Esophagus muscularis mucosa (tissue), 4 donors: ENCODE measurements around the gene RGSL1. TPM values are rescaled to one million over a fixed set of nuclear protein-coding genes. Genes with fewer than 3 reads are reported as not detected.
"Not testable (repeated sequence)": the region's sequence is repeated elsewhere in the genome, so short reads cannot be mapped to it uniquely, and the experiment has no call there.

Experiments used
- DNase-seq: peaks from one replicate; pipeline ENCODE4 v3.0.0-alpha.2; 2017; ENCODE audit errors: extremely low spot score
- H3K27ac ChIP-seq, 4 donors: fragments of 200-600 bp; sonication (generic); replicated peaks in 1 of 4; 1 replicate in 3 of 4; 2 replicates in 1 of 4; pipeline ENCODE4 v1.5.1; 2016 to 2019; ENCODE audit warnings: mild to moderate bottlenecking in 1 of 4
- H3K27me3 ChIP-seq, 4 donors: fragments of 200-600 bp; sonication (generic); one replicate each; pipeline versions ENCODE4 v1.5.1 to v1.6.0; 2016 to 2019
- H3K36me3 ChIP-seq, 4 donors: fragments of 200-600 bp; sonication (generic); one replicate each; pipeline ENCODE4 v1.5.1; 2016 to 2019
- H3K4me1 ChIP-seq, 4 donors: fragments of 200-600 bp; sonication (generic); one replicate each; pipeline ENCODE4 v1.5.1; 2016 to 2019
- H3K4me3 ChIP-seq, 4 donors: fragments of 200-600 bp; sonication (generic); 1 replicate in 2 of 4; 2 replicates in 2 of 4; pipeline ENCODE4 v1.5.1; 2016 to 2019; ENCODE audit warnings: mild to moderate bottlenecking in 4 of 4, moderate library complexity in 1 of 4
- H3K9me3 ChIP-seq, 4 donors: fragments of 200-600 bp; sonication (generic); 1 replicate in 3 of 4; 2 replicates in 1 of 4; pipeline ENCODE4 v1.5.1; 2016 to 2019
- EP300 ChIP-seq: sonication (generic); formaldehyde crosslinking; IDR thresholded peaks from one replicate; pipeline ENCODE4 v1.6.1; 2017; ENCODE audit warnings: antibody characterized with exemption
- POLR2A ChIP-seq: fragments of 450-650 bp; IDR thresholded peaks from one replicate; pipeline ENCODE4 v1.6.1; 2017; ENCODE audit warnings: antibody characterized with exemption, moderate library complexity, mild to moderate bottlenecking, low read depth
- POLR2AphosphoS5 ChIP-seq, 2 donors: sonication (generic); formaldehyde crosslinking; IDR thresholded peaks; one replicate each; pipeline ENCODE4 v1.6.1; 2017; ENCODE audit warnings: antibody characterized with exemption in 2 of 2
- WGBS: methylation state at CpG from one replicate; pipeline ENCODE4 v1.1.5; 2018; 5-methylcytosine and 5-hydroxymethylcytosine counted together
- intact Hi-C: fragments of 100-400 bp; cut with DNase I; formaldehyde crosslinking; loops from one replicate; pipeline ENCODE4 v1.15.1; 2023
- total RNA-seq, 4 donors: library from RNA; depleted of rRNA; stranded (reverse); fragments of >200 nt; gene quantifications; one replicate each; pipeline versions ENCODE4 v1.1.0 to v1.2.1, GENCODE V29; 2016
- TF ChIP-seq, protein P1 (sequence below), 3 experiments: fragments of 200-600 bp in 2 of 3; fragments of 450-650 bp in 1 of 3; sonication (generic) in 2 of 3; IDR thresholded peaks; one replicate each; pipeline ENCODE4 v1.5.1; 2017 to 2019; ENCODE audit warnings: antibody characterized with exemption in 3 of 3, mild to moderate bottlenecking in 2 of 3, moderate library complexity in 1 of 3

The RGSL1 gene
- total RNA-seq, 4 donors from 2014 or later, result not detected

DNA sequence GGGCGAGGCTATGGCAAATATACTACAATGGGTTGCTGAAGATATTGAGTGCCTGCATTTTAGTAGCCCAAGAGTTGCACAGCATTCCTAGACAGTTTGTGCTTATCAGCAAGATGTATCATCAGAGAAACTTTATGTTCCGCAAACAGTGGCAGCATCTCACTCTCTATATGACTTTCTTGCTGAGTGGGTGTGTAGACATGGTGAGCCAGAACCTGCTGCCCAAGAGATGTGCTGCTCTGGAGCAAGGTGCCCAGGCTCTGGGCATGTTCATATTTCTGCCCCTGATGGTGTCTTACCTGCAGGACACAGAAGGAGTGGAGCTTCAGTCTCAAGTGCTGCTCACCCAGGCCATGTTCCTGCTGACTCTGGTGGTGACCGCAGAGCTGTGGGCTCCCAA, 8.2 kb upstream of the RGSL1 start:
- TF ChIP-seq POLR2A, result no peak
- TF ChIP-seq EP300, result no peak
- TF ChIP-seq POLR2AphosphoS5 (IDR thresholded peaks at IDR 0.05), result no peak
- TF ChIP-seq, protein P1, sequence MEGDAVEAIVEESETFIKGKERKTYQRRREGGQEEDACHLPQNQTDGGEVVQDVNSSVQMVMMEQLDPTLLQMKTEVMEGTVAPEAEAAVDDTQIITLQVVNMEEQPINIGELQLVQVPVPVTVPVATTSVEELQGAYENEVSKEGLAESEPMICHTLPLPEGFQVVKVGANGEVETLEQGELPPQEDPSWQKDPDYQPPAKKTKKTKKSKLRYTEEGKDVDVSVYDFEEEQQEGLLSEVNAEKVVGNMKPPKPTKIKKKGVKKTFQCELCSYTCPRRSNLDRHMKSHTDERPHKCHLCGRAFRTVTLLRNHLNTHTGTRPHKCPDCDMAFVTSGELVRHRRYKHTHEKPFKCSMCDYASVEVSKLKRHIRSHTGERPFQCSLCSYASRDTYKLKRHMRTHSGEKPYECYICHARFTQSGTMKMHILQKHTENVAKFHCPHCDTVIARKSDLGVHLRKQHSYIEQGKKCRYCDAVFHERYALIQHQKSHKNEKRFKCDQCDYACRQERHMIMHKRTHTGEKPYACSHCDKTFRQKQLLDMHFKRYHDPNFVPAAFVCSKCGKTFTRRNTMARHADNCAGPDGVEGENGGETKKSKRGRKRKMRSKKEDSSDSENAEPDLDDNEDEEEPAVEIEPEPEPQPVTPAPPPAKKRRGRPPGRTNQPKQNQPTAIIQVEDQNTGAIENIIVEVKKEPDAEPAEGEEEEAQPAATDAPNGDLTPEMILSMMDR (IDR thresholded peaks at IDR 0.05), result no peak
- Histone ChIP-seq H3K36me3 (no peaks in the 10 kb centered on the region), H3K4me3 (no peak overlapping the region), H3K27me3 (peaks cover 0 to 4% (median 0%) of the 10 kb centered on the region in 4 donors), H3K4me1 (no peaks in the 10 kb centered on the region), H3K9me3 (peaks cover 0 to 6% (median 2%) of the 10 kb centered on the region in 4 donors), H3K27ac (no peak overlapping the region)
- intact Hi-C loops, result loop anchor here (10.0 kb wide), 1 partner anchor 343 kb away; the partner anchor contains the start of gene NPL
- peak; percentile 90 for DNase-seq
- 100% methylated on average over 2 of the region's 3 CpGs for WGBS

DNA sequence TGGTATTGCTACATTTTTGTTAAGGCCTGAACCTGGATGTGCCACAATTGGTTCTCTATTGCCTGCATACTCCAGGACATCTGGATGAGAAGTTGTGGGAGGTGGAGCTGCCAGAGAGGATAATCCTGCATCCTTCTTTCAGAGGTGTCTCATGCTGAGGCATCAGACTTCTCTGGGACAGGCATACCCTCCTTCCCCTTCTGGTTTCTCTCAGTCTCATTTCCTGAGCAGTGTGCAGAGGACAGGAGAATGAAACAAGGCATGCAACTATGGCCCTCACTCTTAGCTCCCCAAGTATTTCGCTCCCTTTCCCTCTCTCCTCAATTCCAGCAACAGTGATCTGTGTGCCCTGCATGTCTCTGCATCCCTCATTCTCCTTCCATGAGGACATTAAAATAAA, 7.6 kb upstream of the RGSL1 start:
- TF ChIP-seq, protein P1 (IDR thresholded peaks at IDR 0.05), result no peak
- no peak for TF ChIP-seq EP300
- H3K27ac ChIP-seq, result no peak overlapping the region
- H3K9me3 ChIP-seq, result peaks cover 0 to 6% (median 2%) of the 10 kb centered on the region in 4 donors
- H3K4me3 ChIP-seq, result no peak overlapping the region
- H3K27me3 ChIP-seq, result peaks cover 0 to 4% (median 0%) of the 10 kb centered on the region in 4 donors
- H3K4me1 ChIP-seq, result no peaks in the 10 kb centered on the region
- peak; percentile 68 for DNase-seq
- intact Hi-C loops, result loop anchor here (10.0 kb wide), 1 partner anchor 342 kb away; the partner anchor contains the start of gene NPL
- WGBS, result 96% methylated on average over 1 of the region's 1 CpG
- no peaks in the 10 kb centered on the region for H3K36me3 ChIP-seq

DNA sequence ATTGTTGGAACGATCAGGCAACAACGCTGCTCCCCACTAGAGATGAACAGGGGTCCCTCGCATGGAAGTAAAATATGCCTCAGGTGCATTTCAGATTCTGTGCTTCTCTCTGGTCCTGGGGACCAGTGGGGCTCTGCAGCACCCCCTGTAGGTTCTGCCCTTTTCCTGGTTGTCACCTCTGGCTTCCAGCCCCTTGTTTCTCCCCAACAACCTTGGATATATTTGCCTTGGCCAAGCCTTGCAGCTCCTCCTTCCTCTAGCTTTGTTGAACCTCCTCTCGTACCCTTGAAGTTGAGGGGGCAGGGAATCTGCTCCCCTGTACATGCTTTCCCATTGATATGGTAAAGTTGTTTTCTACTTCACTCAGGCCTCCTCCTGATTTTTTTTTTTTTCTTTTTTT, 5.4 kb upstream of the RGSL1 start:
- H3K27me3 ChIP-seq, result peaks cover 0 to 4% (median 0%) of the 10 kb centered on the region in 4 donors
- no peak for TF ChIP-seq EP300
- TF ChIP-seq POLR2AphosphoS5 (IDR thresholded peaks at IDR 0.05), result no peak
- TF ChIP-seq POLR2A, result no peak
- TF ChIP-seq, protein P1 (IDR thresholded peaks at IDR 0.05), result no peak
- intact Hi-C loops, result loop anchor here (10.0 kb wide), 1 partner anchor 340 kb away; the partner anchor contains the start of gene NPL
- no peak overlapping the region for H3K4me3 ChIP-seq
- H3K27ac ChIP-seq, result no peak overlapping the region
- no peaks in the 10 kb centered on the region for H3K4me1 ChIP-seq
- no peak for DNase-seq
- no peaks in the 10 kb centered on the region for H3K36me3 ChIP-seq
- H3K9me3 ChIP-seq, result no peaks in the 10 kb centered on the region
- 52% methylated on average over 4 of the region's 4 CpGs for WGBS

DNA sequence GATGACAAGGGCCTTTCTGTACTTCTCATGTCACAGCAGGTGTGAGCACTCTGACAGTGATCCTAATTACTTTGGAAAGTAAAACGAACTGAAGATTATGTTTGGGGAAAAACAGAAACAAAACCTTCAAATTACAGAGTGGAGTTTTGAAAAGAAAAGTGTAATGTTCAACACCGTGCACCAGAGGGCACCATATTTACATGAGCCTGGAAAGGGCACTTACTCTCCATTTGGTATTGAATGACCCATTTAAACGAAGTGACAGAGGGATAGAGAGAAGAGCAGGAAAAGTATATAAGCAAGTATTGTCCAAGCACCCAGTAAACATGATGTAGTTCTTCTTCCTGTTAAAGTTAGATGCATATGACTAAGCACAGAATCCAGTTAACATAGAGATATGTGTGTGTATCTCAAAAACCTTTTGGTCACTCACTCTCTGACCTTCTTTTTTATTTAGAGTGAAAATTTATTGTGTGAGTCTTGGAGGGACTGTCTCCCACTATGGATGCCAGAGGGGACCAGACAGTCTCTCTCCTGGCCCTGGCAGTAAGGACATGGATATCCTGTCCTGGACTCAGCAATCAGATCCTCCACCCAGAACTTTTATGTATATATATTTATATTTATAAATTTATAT, 3.8 kb upstream of the RGSL1 start:
- Histone ChIP-seq H3K27ac (no peak overlapping the region), H3K36me3 (no peaks in the 10 kb centered on the region), H3K9me3 (no peaks in the 10 kb centered on the region), H3K4me3 (no peak overlapping the region), H3K27me3 (peaks cover 0 to 4% (median 0%) of the 10 kb centered on the region in 4 donors), H3K4me1 (no peaks in the 10 kb centered on the region)
- 2% methylated on average over 3 of the region's 3 CpGs for WGBS
- TF ChIP-seq, protein P1 (IDR thresholded peaks at IDR 0.05), result peak; percentile 40 to 65 (median 53)
- no peak for TF ChIP-seq POLR2A
- intact Hi-C loops, result loop anchor here (10.0 kb wide), 1 partner anchor 339 kb away; the partner anchor contains the start of gene NPL
- no peak for DNase-seq

DNA sequence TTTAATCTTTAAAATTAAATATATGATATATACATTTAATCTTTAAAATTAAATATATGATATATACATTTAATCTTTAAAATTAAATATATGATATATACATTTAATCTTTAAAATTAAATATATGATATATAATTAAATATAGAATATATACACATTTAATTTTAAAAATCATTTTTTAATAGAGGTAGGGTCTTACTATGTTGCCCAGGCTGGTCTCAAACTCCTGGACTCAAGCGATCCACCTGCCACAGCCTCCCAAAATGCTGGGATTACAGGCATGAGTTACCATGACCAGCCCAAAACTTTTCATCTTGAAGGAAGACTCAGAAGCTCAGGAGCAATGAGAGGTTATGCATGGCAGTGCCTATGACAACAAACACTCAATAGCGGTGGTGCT, 2.8 kb upstream of the RGSL1 start:
- not testable (repeated sequence) for H3K4me1 ChIP-seq, DNase-seq, H3K27ac ChIP-seq, H3K4me3 ChIP-seq, H3K9me3 ChIP-seq, H3K27me3 ChIP-seq, H3K36me3 ChIP-seq
- intact Hi-C loops, result loop anchor here (10.0 kb wide), 1 partner anchor 338 kb away; the partner anchor contains the start of gene NPL
- WGBS, result 95% methylated on average over 2 of the region's 2 CpGs
